Esophagus squamous epithelium (tissue), 5 donors: ENCODE data around the gene CTNNA3. TPM values are rescaled to one million over a fixed set of nuclear protein-coding genes. Genes with fewer than 3 reads are reported as not detected.

Experiments used
- DNase-seq: peaks from one replicate; lab custom pipeline; 2025; lab: John Stamatoyannopoulos, UW
- H3K27ac ChIP-seq, 4 donors: fragments of 200-600 bp; sonication (generic); one replicate each; pipeline ENCODE4 v1.5.1; 2016 to 2019; ENCODE audit warnings: mild to moderate bottlenecking in 1 of 4
- H3K27me3 ChIP-seq, 4 donors: fragments of 200-600 bp; sonication (generic); 1 replicate in 3 of 4; 2 replicates in 1 of 4; pipeline versions ENCODE4 v1.5.1 to v1.6.0; 2017 to 2021; ENCODE audit warnings: antibody characterized with exemption in 1 of 4
- H3K36me3 ChIP-seq, 3 donors: fragments of 200-600 bp; sonication (generic); one replicate each; pipeline ENCODE4 v1.5.1; 2016 to 2019
- H3K4me1 ChIP-seq, 3 donors: fragments of 200-600 bp; sonication (generic); one replicate each; pipeline ENCODE4 v1.5.1; 2017 to 2019
- H3K4me3 ChIP-seq, 4 donors: fragments of 200-600 bp; sonication (generic); 1 replicate in 3 of 4; 2 replicates in 1 of 4; pipeline ENCODE4 v1.5.1; 2016 to 2019; ENCODE audit warnings: mild to moderate bottlenecking in 2 of 4, moderate library complexity in 1 of 4
- H3K9me3 ChIP-seq, 3 donors: fragments of 200-600 bp; sonication (generic); one replicate each; pipeline ENCODE4 v1.5.1; 2016 to 2019
- POLR2A ChIP-seq, 4 donors: fragments of 450-650 bp; IDR thresholded peaks; one replicate each; pipeline ENCODE4 v1.6.1; 2017; ENCODE audit warnings: antibody characterized with exemption in 4 of 4, mild to moderate bottlenecking in 4 of 4, moderate library complexity in 3 of 4
- WGBS, 2 donors: methylation state at CpG; one replicate each; pipeline ENCODE4 v1.1.5; 2018; 5-methylcytosine and 5-hydroxymethylcytosine counted together
- intact Hi-C: fragments of 100-400 bp; cut with DNase I; formaldehyde crosslinking; loops from one replicate; pipeline ENCODE4 v1.15.0; 2022
- total RNA-seq, 4 donors: library from RNA; depleted of rRNA; stranded (reverse); fragments of >200 nt; gene quantifications; one replicate each; pipeline ENCODE4 v1.1.0, GENCODE V29; 2016
- TF ChIP-seq, protein P1 (sequence below), 6 experiments: fragments of 450-650 bp in 4 of 6; fragments of 200-600 bp in 2 of 6; sonication (generic) in 2 of 6; IDR thresholded peaks; one replicate each; pipeline ENCODE4 v1.5.1; 2016 to 2019; ENCODE audit warnings: antibody characterized with exemption in 6 of 6, mild to moderate bottlenecking in 4 of 6, moderate library complexity in 4 of 6
- donor health status: DM: yes; HTN: yes; CAD: no.

Gene CTNNA3
- total RNA-seq, 4 donors from 2014 or later = 0.29 to 1.9 (median 0.61) TPM; not detected in 1

- WGBS, 2 donors = 82 to 83% methylated on average over 7 of the region's 7 CpGs
- H3K4me3 ChIP-seq = no peak overlapping the region
- TF ChIP-seq, protein P1, sequence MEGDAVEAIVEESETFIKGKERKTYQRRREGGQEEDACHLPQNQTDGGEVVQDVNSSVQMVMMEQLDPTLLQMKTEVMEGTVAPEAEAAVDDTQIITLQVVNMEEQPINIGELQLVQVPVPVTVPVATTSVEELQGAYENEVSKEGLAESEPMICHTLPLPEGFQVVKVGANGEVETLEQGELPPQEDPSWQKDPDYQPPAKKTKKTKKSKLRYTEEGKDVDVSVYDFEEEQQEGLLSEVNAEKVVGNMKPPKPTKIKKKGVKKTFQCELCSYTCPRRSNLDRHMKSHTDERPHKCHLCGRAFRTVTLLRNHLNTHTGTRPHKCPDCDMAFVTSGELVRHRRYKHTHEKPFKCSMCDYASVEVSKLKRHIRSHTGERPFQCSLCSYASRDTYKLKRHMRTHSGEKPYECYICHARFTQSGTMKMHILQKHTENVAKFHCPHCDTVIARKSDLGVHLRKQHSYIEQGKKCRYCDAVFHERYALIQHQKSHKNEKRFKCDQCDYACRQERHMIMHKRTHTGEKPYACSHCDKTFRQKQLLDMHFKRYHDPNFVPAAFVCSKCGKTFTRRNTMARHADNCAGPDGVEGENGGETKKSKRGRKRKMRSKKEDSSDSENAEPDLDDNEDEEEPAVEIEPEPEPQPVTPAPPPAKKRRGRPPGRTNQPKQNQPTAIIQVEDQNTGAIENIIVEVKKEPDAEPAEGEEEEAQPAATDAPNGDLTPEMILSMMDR (IDR thresholded peaks at IDR 0.05) = no peak
- TF ChIP-seq POLR2A (IDR thresholded peaks at IDR 0.05) = no peak
- H3K9me3 ChIP-seq = no peaks in the 10 kb centered on the region
- intact Hi-C loops = no loop called here
- no peak for DNase-seq
- no peaks in the 10 kb centered on the region for H3K4me1 ChIP-seq
- H3K27ac ChIP-seq = no peak overlapping the region
- no peaks in the 10 kb centered on the region for H3K27me3 ChIP-seq
- H3K36me3 ChIP-seq = no peaks in the 10 kb centered on the region
Measured at GRCh38 chr10:65900271-65900670, 1795.7 kb downstream of the CTNNA3 start.

DNA sequence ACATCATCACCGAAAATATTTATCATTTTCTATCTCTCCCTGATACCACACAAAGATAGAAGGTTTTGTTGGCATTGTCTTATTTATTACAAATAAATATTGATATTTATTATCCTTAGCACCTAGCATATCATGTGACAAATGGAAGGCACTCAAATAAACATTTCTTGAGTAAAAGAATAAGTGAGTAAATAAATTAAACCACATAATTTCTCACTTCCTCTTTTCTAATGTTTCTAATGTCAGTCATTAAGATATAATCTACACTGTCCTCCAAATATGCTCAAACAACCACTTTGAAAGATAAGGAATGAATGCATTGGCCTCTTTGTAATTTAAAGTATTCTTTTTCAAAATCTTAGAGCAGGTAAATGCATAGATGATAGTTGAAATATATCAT, 1797.9 kb downstream of the CTNNA3 start:
- TF ChIP-seq, protein P1 (IDR thresholded peaks at IDR 0.05) = no peak
- no peak for TF ChIP-seq POLR2A (IDR thresholded peaks at IDR 0.05)
- H3K4me1 ChIP-seq = no peaks in the 10 kb centered on the region
- no peak overlapping the region for H3K4me3 ChIP-seq
- DNase-seq = no peak
- WGBS, 2 donors = 57 to 59% methylated on average over 1 of the region's 1 CpG
- intact Hi-C loops = no loop called here
- H3K9me3 ChIP-seq = no peaks in the 10 kb centered on the region
- no peaks in the 10 kb centered on the region for H3K36me3 ChIP-seq
- H3K27ac ChIP-seq = no peak overlapping the region
- no peaks in the 10 kb centered on the region for H3K27me3 ChIP-seq

GRCh38 chr10:65894961-65895360, 1801.0 kb downstream of the CTNNA3 start:
- H3K27me3 ChIP-seq = no peaks in the 10 kb centered on the region
- no peaks in the 10 kb centered on the region for H3K36me3 ChIP-seq
- no peaks in the 10 kb centered on the region for H3K4me1 ChIP-seq
- H3K9me3 ChIP-seq = no peaks in the 10 kb centered on the region
- no peak for DNase-seq
- 70 to 80% methylated on average over 7 of the region's 7 CpGs for WGBS, 2 donors
- H3K4me3 ChIP-seq = no peak overlapping the region
- intact Hi-C loops = no loop called here
- H3K27ac ChIP-seq = no peak overlapping the region
- no peak for TF ChIP-seq POLR2A (IDR thresholded peaks at IDR 0.05)
- TF ChIP-seq, protein P1 (IDR thresholded peaks at IDR 0.05) = no peak

DNA sequence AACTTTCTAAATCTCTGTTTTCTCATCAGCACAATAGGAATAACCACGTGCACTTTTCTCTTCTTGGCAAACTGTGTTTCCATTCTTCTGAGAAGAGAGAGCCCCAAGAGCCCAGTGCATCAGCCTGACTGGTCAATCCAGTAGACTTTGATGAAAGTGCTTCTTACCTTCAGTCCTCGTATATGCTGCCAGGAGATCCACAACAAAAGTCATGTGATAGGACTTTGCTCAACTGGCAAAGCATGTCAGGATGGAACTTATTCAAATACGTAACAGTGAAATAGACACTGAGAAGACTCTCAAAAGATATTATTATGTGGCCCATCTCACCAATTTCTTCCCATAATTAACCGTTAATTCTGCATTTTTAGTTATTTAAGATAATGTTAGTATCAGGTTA, 1801.6 kb downstream of the CTNNA3 start:
- H3K27me3 ChIP-seq = no peaks in the 10 kb centered on the region

GRCh38 chr10:65893676-65894075, 1802.3 kb downstream of the CTNNA3 start:
- H3K4me3 ChIP-seq = no peak overlapping the region
- no peak for DNase-seq
- H3K9me3 ChIP-seq = no peaks in the 10 kb centered on the region
- WGBS, 2 donors = 45 to 51% methylated on average over 3 of the region's 3 CpGs
- no peaks in the 10 kb centered on the region for H3K36me3 ChIP-seq
- intact Hi-C loops = no loop called here
- no peak overlapping the region for H3K27ac ChIP-seq
- no peaks in the 10 kb centered on the region for H3K4me1 ChIP-seq
- no peaks in the 10 kb centered on the region for H3K27me3 ChIP-seq
- TF ChIP-seq, protein P1 (IDR thresholded peaks at IDR 0.05) = no peak
- TF ChIP-seq POLR2A (IDR thresholded peaks at IDR 0.05) = no peak

More for the DNA sequence above, 1801.6 kb downstream of the CTNNA3 start:
- no peaks in the 10 kb centered on the region for H3K36me3 ChIP-seq
- H3K9me3 ChIP-seq = no peaks in the 10 kb centered on the region
- intact Hi-C loops = no loop called here
- no peak for DNase-seq
- TF ChIP-seq, protein P1 (IDR thresholded peaks at IDR 0.05) = no peak
- no peak for TF ChIP-seq POLR2A (IDR thresholded peaks at IDR 0.05)
- H3K4me3 ChIP-seq = no peak overlapping the region
- H3K27ac ChIP-seq = no peak overlapping the region
- 63 to 77% methylated on average over 4 of the region's 4 CpGs for WGBS, 2 donors
- H3K4me1 ChIP-seq = no peaks in the 10 kb centered on the region
